Activated CD4-positive, alpha-beta T cell treated with anti-CD3 and anti-CD28 coated beads for 24 hours (primary cell): Measurements from ENCODE around the gene ENTHD1.

Experiments
- DNase-seq, 2 donors: peaks; one replicate each; pipeline ENCODE4 v3.0.0-alpha.2; 2020; ENCODE audit warnings: low read depth in 2 of 2

Gene ENTHD1

DNA sequence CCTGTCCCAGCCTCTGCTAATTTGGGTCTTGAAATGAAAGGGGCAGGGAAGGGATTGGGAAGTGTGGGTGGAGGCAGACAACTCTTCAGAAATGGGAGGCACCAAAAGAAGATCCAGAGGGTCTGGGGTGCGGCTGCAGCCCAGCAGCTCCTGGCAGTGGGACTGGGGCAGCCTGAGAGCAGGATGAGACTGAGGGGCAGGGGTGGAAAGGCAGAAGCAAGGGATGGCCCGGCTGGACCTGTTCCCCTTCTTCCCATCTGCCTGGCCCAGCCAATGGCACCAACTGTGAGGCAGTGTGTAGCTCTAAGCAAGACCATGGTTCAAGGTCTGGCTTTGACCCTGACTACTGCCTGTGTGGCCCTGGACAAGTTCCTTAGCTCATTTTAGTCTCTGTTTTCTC lies 160.4 kb downstream of the ENTHD1 start:
- no peak for DNase-seq

DNA sequence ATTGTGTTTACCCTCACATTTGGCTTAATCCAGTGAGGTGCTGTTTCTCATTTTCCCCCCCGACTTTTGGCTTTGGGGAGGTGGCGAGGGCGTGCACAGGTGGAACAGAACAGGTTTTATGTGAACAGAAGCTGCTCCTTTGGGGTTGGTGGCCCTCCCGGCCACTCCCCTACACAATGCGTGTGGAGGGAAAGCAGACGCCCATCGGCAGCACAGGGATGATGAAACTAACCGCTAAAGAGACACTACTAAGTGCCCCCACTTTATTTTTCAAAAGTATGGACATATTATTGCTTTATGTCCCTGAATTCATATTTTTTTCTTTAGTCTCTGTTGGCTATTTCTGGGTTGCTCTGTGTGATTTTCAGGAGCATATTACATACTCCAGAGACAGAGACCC lies 160.9 kb downstream of the ENTHD1 start:
- DNase-seq = no peak

DNA sequence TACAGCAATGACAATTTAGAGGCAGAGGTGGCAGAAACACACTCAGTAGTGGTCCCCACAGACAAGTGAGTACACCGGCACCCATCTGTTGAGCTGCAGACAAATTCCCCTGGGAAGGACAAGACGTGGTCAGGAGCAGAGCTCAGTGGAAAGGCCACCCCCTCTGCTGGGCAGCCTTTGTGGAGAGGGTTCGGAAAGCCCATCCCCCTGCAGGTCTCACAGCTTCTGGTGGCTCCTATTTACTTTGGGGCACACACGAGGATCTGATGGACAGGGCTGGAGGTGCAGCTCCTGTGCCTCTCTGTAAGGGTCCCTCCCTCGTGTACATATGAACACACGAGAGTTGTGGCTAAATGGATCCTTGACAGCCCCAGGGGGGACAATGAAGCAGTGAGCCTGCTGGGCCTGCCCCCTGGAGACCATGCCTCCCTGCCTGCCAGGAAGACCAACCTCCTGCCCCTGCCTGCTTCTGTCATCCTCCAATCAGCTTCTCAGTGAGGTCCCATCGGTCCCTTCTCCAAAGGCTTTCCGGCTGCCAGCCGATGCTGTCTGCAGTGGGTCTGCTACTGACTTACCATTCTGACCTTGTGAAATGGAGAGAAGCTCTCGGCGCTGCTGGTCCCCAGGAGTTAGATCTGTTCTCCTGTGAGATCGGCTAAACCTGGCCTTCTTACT lies 161.5 kb downstream of the ENTHD1 start:
- no peak for DNase-seq

DNA sequence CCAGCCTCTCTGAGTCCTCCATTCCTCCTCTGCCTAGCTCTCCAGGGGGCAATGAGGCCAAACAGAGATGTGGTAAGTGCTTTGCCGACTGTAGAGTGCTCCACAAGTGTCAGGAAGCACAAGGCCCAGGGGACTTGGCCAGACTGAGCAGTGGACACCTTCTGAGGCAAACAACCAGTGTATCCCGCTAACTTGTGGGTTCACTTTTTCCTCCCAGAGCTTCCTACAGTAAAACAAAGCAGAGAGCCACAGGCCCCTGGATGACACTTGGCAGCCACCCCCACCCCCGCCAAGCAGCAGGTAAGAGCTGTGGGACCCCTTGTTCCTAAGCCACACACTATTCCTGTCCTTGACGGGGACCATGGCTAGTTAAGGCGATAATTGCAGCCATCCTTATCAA lies 162.1 kb downstream of the ENTHD1 start:
- no peak for DNase-seq

DNA sequence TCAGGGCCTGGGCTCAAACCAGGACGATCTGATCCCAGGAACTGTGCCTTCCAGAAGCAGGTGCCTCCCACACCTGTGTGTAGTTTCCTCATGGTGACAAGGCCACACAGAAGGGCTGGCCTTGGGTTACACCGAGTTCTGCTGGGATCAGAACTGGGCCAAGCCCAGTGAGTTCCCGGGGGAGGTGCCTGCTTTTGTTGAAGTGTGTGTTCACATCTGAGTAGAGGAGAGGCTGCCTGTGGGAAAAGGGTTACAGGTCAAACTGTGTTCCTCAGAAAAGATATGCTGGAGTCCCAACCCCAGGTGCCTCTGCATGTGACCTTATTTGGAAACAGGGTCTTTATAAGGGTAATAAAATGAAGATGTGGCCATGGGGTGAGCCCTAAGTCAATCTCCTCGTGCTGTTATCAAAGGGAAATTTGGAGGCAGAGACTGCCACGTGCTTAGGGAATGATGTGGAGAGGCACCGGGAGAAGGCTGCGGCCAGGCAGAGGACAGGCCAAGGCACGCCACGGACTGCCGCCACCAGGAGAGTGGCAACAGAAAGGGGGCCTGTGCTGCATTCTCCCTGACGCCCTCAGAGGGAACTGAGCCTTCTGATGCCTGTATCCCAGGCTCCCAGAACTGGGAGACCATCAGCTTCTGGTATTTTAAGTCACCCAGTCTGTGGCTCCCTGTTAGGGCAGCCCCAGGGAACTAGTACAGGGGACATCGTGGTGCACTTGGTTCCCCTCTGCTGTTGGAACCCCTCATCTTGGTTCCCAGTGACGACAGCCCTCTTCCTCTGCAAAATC lies 164.2 kb downstream of the ENTHD1 start:
- no peak for DNase-seq

DNA sequence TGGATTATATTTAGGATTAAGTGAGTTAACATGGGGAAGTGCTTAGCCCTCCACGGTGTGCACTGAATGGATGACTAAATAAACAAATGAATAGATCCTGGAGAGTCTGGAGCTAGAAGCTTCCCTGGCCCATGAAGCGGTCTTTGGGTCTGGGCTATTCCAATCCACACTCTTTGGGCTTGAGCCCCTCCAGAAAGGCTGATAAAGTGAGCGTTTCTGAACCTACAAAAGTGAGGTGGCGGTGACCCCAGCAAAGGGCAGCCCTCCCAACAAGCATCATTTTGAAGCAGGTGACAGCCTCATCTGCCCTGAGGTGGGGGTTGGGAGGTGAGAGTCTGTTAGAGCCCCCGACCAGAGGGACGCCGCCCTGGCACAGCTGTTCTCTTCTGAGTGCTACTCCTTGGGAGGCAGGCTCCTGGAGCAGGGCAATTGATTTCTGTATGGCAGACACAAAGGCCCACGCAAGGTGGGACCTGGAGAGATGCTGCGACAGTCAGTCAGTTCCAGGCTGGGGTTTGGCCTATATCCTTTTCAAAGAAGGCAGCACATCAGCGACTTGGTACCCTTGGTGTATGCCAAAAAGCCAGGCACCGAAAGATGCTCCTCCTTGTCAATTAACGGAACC lies 165.2 kb downstream of the ENTHD1 start:
- DNase-seq = no peak

DNA sequence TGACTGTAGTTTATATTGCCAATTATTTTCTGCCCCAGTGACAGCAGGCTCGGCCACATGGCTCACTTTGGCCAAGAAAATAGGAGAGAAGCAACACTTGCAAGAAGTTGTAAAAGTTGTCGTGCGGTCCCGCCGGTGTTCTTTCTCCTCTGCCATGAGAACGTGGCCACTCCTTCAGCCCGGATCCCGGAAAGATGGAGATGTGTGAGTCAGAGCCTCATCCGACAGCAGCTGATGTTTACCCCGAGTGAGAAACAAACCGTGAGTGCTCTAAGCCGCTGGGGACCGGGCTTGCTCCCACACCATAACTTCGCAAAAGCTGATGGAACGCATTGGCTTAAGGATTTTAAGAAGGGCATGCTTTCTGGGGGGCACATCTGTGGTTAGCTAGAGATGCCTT lies 166.0 kb downstream of the ENTHD1 start:
- no peak for DNase-seq

DNA sequence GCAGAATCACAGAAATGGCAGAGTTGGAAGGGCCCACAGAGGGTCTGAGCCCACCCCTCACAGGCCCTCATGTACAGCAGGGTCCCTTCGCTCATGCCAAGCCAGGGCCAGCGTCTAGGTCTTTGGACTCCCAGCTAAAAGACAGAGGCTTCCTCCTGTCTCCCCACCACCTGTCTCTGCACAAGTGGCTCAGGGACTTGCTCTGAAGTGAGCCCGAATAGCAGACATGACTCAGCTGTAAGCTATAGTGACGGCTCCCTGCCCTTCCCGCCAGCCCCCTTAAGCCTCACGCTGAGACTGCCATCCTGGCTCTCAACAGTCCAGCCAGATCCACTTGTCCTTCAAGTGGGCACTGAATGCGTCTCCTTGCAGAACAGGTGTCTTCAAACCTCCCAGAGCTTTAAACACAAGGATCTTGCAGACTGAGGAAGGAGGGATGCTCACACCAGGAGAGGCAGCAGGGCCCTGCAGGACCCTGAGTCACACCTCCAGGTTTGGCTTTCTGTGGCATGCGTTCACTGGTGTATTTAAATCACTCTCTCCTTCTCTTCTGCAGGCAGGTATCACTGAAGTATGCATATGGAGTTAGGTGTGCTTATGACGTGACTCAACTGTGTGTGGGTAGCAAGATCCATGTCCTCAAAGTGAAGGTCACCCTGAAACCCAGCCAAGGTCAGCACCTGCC lies 168.1 kb downstream of the ENTHD1 start:
- DNase-seq = no peak

DNA sequence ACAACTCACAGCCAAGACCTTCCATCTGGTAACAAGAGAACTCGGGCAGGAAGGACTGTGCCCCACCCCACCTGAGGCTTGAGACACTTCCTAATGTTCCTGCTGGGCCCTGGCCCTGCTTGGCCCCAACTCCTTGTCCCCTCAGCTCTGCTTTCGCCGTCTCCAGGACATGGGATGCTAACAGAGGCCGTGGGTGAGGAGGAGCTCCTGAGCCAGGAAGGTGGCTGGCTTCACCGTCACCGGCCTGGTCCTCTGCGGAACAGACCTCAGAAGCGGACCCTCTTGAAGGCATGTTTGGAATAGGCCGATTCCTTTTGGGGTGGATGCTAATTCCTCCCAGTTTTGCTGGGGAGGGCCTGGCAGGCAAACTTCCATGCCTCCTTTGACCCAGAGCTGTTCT lies 168.7 kb downstream of the ENTHD1 start:
- DNase-seq = no peak

DNA sequence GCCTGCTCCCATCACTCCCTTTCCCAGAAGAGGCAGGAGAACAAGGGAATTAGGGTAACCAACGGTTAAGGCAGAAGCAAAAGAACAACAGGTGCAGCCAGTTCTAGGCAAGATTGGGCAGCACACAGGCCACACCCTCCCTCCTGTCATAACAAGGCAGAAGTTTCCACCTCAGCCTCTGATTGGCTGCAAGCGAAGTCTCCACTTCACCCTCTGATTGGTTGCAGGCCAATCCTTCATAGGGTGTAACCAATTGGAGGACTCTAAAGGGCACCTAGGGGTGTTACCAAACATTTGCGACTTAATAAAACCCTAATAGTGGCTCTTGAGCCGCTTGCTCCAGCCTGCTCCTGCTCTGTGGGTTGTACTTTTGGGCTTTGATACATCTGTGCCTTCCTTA lies 169.2 kb downstream of the ENTHD1 start:
- no peak for DNase-seq

DNA sequence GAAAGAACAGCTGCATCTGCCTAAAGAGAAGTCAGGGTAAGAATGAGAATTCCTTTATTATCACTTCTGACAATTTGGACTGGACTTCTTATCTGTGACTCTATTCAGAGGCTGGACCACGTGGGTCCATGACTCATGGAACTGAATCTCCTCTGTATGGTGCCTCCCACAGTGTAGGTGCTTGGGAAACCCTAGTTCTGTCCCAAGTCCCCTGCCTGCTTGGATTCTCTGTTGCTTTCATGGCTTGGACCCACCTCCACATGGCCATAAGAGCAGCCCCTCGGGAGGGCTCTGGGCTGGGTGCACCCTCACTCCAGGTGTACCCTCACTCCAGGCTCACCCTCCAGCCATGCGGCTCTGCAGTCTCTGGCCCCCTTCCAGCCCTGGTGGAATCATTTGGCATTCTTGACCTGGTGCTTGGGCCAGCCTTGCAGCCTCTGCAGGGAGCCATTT lies 169.6 kb downstream of the ENTHD1 start:
- DNase-seq = no peak

DNA sequence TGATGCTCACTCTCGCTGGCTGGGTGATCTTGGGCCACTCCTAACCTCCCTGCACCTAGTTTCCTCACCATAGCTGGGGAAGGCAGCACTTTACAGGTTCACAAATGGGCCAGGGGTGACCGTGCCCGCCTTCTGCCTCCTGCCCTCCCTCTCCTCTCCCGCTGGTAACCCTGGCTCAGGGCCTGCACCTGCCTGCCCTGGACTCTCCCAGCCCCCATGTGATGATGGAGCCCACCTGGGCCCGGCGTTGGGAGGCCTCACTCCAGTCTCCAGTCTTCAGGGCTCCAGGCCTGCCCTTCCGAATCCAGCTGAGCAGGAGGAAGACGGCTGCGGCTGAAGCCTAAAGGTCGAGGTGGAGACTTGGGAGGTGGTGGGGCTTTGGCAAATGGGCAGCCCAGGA lies 170.1 kb downstream of the ENTHD1 start:
- no peak for DNase-seq

DNA sequence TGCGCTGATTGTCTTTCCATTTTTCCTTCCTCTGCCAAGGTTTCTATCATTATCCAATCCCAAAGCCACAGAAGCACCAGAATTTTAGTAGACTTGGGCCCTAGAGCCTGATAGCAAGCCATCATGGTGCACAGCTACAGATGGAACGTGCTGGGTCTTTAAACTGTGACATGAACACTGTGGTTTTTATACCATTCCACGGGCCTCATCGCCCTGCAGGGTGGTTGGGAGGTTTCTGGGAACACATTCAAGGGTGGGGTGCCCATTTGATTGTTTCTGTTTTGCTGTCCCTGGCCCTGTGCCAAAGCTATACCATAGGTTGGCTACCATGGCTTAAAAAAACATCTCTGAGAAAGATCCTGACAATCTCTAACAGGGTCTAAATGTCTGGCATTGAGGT lies 171.1 kb downstream of the ENTHD1 start:
- DNase-seq = no peak

DNA sequence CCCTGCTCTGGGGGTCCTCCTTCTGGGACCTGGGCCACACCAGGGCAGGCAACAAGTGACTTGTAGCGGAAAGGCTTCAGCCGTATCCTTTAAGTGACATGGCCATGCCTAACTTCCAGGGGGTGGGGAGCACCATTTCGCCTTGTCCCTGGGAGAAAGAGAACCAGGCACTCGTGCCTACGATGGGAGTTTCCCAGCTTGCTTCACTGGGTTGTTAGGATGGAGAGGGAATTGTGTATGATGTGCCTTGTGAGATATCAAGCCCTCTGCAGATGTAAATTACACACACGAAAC lies 171.6 kb downstream of the ENTHD1 start:
- no peak for DNase-seq

DNA sequence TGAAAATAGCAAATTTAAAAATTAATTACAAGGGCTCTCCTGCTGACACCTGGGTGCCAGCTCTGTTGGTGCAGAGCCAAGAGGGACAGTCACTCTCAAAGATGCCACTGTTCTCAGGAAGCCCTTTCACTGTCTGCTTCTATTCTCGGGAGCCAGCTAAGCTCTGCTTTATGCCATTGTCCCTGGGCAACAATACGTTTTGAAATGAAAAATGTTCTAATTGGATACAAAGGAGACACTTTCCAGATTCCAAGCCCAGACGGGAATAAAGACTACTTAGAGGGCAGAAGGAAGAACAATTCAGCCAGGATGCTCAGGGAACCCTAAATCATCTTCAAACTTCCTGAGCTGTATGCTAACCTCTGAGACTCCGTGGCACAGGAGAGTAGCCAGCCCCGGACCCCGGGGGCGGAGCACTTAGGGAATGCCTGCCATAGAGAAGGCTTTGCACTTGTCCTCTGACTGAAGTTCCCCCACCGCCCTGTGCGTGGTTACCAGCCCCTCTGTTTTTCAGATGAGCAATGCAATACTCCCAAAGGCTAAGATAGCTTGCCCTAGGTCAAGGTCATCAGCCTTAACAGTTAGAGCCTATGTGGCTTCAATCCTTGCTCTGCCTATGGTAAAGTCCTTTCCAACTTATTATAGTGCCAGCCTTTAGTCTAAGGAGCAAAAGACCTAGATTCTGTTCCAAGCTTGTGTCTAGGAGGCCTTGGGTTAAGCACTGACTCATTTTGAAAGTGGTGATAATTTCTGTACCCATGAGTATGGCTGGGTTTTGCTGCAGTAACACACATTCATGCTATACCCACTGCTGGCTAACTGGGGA lies 172.1 kb downstream of the ENTHD1 start:
- no peak for DNase-seq

DNA sequence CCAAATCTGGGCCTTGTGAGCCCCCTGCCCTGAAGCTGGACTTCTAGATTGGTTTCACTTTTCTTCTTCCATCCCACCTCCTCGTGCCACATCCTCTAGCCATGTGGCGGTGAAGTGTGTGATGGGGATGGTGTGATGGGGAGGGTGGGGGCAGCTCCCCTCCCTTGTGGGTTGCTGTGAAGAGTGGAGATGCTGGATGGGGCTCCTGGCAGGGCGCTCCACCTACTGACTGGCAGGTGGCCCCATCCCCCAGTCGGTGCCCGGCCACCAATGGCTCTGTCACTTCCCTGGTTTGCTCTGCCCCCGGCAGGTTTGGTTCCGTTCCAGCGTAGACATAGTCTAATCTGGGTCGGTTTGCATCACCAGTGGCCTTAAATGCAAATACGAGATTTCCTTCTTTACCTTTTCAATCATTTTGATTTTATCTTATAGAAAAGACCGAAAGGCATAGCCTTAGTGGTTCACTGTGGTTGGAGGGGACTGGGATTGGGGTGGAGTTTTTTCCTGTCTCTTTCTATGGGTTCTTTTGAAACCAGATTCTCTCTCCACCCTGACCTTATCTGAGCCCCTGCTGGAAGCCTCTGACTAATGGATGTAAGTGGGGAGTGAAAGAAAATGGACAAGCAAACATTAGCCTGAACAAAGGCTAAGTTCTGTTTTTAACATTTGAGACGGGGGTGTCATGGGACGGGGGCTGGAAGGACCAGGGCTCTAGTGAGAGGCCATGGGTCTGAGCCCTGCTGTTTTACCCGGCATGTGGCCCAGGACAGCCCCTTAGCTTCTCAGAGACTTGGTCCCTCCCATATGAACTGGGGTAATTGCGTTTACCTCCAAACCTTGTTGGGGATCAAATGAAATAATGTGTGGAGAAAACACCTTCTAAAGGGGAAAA lies 173.8 kb downstream of the ENTHD1 start:
- DNase-seq = no peak

DNA sequence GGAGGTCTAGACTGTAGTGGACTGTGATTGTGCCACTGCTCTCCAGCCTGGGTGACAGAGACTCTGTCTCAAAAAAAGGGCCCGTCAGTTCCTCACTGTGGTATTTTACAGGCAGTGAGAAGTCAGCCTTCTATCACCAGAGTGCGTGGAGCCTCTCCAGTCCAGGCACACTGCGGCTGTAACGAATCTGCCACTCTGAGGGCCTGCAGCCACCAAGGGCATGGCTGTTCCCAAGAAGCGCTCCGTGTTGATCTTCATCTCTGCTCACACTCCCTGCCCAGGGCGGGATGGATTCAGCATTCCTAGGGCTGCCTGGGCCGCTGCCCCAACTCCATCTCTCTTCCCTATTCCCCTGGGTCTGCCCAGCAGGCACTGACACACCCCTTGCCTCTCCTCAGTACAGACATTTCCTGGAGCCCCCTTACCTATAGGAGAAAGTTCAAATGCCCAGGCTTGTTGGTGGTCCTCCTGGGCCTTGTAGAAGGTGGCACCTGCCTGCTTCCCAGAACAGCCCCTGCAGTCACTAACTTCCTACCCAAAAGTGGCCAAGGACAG lies 174.6 kb downstream of the ENTHD1 start:
- DNase-seq = no peak

DNA sequence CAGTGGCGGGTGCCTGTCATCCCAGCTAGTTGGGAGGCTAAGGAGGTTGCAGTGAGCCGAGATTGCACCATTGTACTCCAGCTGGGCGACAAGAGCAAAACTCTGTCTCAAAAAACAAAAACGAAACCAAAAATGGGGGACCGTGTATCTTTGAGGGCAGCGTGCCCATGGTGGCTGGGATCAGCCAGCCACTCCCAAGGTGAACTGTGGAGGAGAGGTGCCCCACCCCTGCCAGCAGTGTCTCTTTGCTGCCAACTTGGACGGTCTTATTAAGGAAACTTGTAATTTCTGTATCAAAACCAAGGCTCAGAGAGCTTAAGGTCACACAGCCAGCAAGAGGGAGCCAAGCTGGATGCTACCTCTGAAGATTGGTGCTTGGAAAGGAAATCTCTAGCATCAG lies 175.4 kb downstream of the ENTHD1 start:
- DNase-seq = no peak

DNA sequence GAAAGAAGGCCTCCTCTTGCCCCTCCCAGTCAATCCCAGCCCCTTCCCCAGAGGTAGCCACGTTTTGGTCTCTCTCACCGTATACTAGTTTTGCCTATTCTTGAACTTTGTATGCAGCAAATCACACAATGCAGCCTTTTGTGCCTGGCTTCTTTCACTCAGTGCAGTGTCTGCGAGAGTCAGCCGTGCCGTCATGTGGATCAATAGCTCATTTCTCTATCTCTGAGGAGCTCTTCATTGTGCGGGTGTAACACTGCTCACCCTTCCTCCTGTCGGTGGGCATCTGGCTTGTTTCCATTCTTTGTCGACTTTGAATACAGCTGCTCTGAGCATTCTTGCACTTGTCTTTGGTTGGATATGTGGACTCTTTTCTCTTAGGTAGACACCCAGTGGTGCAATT lies 176.5 kb downstream of the ENTHD1 start:
- no peak for DNase-seq

DNA sequence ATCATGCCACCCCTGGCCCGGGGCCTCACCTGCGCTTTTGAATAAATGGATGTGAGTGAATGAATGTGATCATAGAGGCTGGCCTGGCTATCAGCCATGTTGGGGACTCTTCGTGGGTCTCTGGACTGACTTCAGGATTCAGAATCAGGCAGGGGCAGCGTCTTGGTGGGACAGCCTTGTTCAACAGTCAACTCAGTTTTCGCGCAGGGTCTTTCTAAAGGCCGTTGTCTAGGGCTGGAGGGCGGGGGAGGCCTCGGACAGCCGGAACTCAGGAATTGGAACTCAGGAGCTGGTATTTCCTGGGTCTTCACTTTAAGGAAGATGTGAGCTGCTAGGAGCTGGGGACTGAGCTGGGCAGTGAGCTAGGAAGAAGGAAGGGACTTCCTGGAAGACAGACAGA lies 177.0 kb downstream of the ENTHD1 start:
- no peak for DNase-seq
